ENCODE data around the gene PLEKHA7. TPM values are rescaled to one million over a fixed set of nuclear protein-coding genes. Genes with fewer than 3 reads are reported as not detected.

The PLEKHA7 gene
- total and polyA plus RNA-seq, 2 of the 4 experiments (the other 2 are of a cell fraction), result 0.12 TPM; not detected in 1

GRCh38 chr11:16745950-16746605 is 268.1 kb downstream of the PLEKHA7 start:
- no peak overlapping the region for H3K4me2 ChIP-seq (ENCODE audit: low read depth, low read length)
- no peak overlapping the region for H3K4ac ChIP-seq (ENCODE audit: low read depth, low read length)
- no peak overlapping the region for H3K14ac ChIP-seq (replicated peaks; ENCODE audit: low read depth, low read length)
- H3K4me1 ChIP-seq (ENCODE audit: control insufficient read depth, insufficient read depth, low read length), result no peaks in the 10 kb centered on the region
- no peak overlapping the region for H2AFZ ChIP-seq (replicated peaks; ENCODE audit: low read length, poor library complexity)
- ChIA-PET POLR2A (ENCODE audit: unreplicated experiment) (no interaction called here), CTCF (no interaction called here)
- peaks cover 23% of the 10 kb centered on the region; the same call in 1 of the 2 replicates for H4K20me1 ChIP-seq (ENCODE audit: insufficient read depth, low read length)
- H4K8ac ChIP-seq (ENCODE audit: low read depth in 2 of 2, low read length in 2 of 2), result no peak overlapping the region
- H3K27ac ChIP-seq (ENCODE audit: insufficient read depth, low read length), result no peak overlapping the region
- ATAC-seq (ENCODE audit: low read depth), result no peak
- H4K5ac ChIP-seq (ENCODE audit: low read depth, low read length), result no peak overlapping the region
- no peak overlapping the region for H3K9ac ChIP-seq (ENCODE audit: low read depth, low read length)
- H3K23ac ChIP-seq (ENCODE audit: low read depth, low read length), result no peak overlapping the region
- no peak for DNase-seq
- no peak overlapping the region for H4K91ac ChIP-seq (ENCODE audit: insufficient read depth, low read depth, low read length)
- no peak overlapping the region for H3K18ac ChIP-seq (ENCODE audit: low read depth, low read length)
- no peak overlapping the region for H2BK5ac ChIP-seq (ENCODE audit: low read depth, low read length, poor library complexity, severe bottlenecking)
- in situ Hi-C loops (cut with MboI; ENCODE audit: low sequenced_read_pairs), result no loop called here
- H3K36me3 ChIP-seq (ENCODE audit: control insufficient read depth, insufficient read depth, low read length), result peaks cover 37% of the 10 kb centered on the region
- no peak overlapping the region for H2BK120ac ChIP-seq (ENCODE audit: low read depth, low read length)
- dilution Hi-C loops (cut with HindIII; ENCODE audit: low sequenced_read_pairs, unreplicated experiment), result no loop called here
- H2BK15ac ChIP-seq (ENCODE audit: low read depth, low read length), result no peak overlapping the region
- H2AK9ac ChIP-seq (replicated peaks; ENCODE audit: low read depth, low read length, poor library complexity), result no peak overlapping the region
- no TSS peak for BruUV-seq (replicated peaks)
- H2BK20ac ChIP-seq (ENCODE audit: low read depth, low read length), result no peak overlapping the region
- H3K56ac ChIP-seq (ENCODE audit: extremely low read depth, insufficient read depth, low read length), result no peak overlapping the region
- no peak overlapping the region for H3K4me3 ChIP-seq (ENCODE audit: insufficient read depth, low read depth, low read length)
- no peak overlapping the region for H2AK5ac ChIP-seq (ENCODE audit: low read depth, low read length)
- H3K9me1 ChIP-seq (ENCODE audit: insufficient read depth, low read length), result peaks cover 3% of the 10 kb centered on the region; the same call in 1 of the 2 replicates
- H3K9me3 ChIP-seq (ENCODE audit: control insufficient read depth, insufficient read depth, low read length), result no peaks in the 10 kb centered on the region
- WGBS, 2 experiments (ENCODE audit: extremely low coverage in 2 of 2, insufficient read length in 1 of 2), result no CpG with 5 or more reads among the region's 2 CpGs
- no peaks in the 10 kb centered on the region for H3K27me3 ChIP-seq (ENCODE audit: control insufficient read depth, insufficient read depth, low read length)
- intact Hi-C loops (cut with micrococcal nuclease), result no loop called here
- H3K79me1 ChIP-seq (ENCODE audit: low read depth in 1 of 2, low read length in 2 of 2), result peaks cover 33 to 37% of the 10 kb centered on the region in 2 experiments
- TF ChIP-seq FOS (IDR thresholded peaks at IDR 0.05; ENCODE audit: low read depth, low read length) (no peak), MXI1 (IDR thresholded peaks at IDR 0.05; ENCODE audit: borderline replicate concordance, low read depth, low read length) (no peak), CTCF (conservative IDR thresholded peaks at IDR 0.05; ENCODE audit: low read depth, low read length) (no peak), NFE2L2 (IDR thresholded peaks at IDR 0.05; ENCODE audit: low read depth, low read length) (no peak), BHLHE40 (IDR thresholded peaks at IDR 0.05; ENCODE audit: low read depth, low read length) (no peak), SMC3 (IDR thresholded peaks at IDR 0.05; ENCODE audit: low read depth, low read length) (no peak), CHD1 (IDR thresholded peaks at IDR 0.05; ENCODE audit: low read depth, low read length) (no peak), POLR2A (IDR thresholded peaks at IDR 0.05; ENCODE audit: low read depth, low read length) (no peak), MAZ (IDR thresholded peaks at IDR 0.05; ENCODE audit: borderline replicate concordance, low read depth, low read length) (no peak), RCOR1 (IDR thresholded peaks at IDR 0.05; ENCODE audit: insufficient replicate concordance, low read length) (no peak), ELK1 (IDR thresholded peaks at IDR 0.05; ENCODE audit: borderline replicate concordance, low read depth, low read length) (no peak), CEBPB (IDR thresholded peaks at IDR 0.05; ENCODE audit: low read depth, low read length) (no peak), RFX5 (IDR thresholded peaks at IDR 0.05; ENCODE audit: low read depth, low read length) (no peak), MAFK (IDR thresholded peaks at IDR 0.05; ENCODE audit: low read depth, low read length) (no peak), RAD21 (IDR thresholded peaks at IDR 0.05; ENCODE audit: low read length) (no peak)
- TF ChIP-seq, protein P1, sequence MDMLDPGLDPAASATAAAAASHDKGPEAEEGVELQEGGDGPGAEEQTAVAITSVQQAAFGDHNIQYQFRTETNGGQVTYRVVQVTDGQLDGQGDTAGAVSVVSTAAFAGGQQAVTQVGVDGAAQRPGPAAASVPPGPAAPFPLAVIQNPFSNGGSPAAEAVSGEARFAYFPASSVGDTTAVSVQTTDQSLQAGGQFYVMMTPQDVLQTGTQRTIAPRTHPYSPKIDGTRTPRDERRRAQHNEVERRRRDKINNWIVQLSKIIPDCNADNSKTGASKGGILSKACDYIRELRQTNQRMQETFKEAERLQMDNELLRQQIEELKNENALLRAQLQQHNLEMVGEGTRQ (IDR thresholded peaks at IDR 0.05; ENCODE audit: low read depth, low read length), result no peak
